Hypothalamus (tissue), 51 donors: Measurements from ENCODE around the gene CLIC3.
A peak's percentile ranks its signal among the peaks of the same experiment; 100 is the strongest.
"Not testable (repeated sequence)": the region's sequence is repeated elsewhere in the genome, so short reads cannot be mapped to it uniquely, and the experiment has no call there.

ENCODE experiments used
- DNase-seq, 51 donors: peaks; one replicate each; lab custom pipeline; 2025; lab: John Stamatoyannopoulos, UW

Gene CLIC3, protein sequence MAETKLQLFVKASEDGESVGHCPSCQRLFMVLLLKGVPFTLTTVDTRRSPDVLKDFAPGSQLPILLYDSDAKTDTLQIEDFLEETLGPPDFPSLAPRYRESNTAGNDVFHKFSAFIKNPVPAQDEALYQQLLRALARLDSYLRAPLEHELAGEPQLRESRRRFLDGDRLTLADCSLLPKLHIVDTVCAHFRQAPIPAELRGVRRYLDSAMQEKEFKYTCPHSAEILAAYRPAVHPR

DNA sequence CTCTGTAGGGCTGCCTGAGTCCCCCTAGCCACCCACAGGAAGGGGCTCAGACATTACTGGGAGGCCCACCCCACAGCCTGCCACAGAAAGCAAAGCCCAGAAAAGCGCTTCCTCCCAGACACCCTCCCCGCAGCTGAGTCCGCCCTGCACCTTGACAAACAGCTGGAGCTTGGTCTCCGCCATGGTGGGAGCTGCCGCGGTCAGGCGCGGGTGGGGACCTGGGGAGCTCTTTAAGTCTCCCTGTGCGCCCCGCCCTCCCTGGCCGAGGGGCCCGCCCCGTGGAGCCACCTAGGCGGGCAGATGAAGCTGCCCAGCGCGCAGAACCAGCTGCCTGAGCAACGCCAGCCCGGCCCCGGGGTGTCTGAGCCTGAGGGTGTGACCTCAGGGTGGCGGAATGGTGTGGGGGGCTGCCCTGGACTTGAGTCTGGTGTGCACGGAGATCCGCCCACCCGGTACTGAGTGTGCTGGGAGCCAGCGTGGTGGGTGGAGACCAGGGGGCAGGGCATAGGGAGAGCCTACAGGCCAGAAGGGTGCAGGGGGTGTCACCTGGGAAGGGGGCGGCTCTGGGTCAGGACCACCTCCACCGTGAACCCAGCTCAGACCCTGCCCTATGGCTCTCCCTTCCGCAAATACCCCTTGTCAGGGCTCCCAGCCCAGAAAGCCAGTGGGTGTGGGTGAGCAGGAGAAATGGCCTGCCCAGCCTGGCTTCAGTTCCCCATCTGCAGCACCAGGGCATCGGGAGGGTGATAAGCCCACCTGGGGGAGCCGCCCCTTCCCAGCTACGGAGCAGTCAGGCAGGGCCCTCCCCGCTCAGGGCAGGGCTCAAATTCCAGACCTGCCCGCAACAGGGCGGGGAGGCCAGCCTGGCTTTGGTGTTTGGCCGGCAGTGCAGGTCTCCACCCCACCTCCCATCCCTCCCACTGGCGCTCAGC, at the start of gene CLIC3:
Gene CLIC3 (minus strand): TSS at position 208 of the 932 bp plus-strand sequence. CDS start 25 bp downstream, at position 183.
- no peak for DNase-seq

GRCh38 chr9:137045294-137046087, 49.1 kb upstream of the CLIC3 start:
- DNase-seq, result peak in 11 of 51 donors; percentile 11 to 49 (median 29)

GRCh38 chr9:137044502-137045177, 48.3 kb upstream of the CLIC3 start:
- peak in 20 of 51 donors; percentile 19 to 63 (median 42) for DNase-seq

DNA sequence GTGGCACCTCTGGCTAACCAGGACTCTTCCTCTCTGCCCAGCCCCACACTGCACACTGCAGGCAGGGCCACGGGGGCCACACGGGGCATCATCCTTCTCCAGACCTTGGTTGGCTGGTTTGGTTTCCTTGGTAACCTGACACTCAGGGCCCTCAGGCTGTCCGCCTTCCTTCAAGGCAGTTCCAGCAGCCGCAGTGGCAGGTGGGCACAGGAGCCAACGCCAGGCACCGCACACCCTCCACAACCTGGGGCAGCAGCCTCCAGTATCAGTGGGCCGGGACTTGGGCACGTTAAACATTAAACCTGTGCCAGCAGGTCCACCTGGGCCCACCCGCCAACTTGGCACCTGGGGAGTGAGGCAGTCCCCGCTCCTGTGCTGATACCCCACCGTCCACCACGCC, 47.7 kb upstream of the CLIC3 start:
- DNase-seq, result no peak

DNA sequence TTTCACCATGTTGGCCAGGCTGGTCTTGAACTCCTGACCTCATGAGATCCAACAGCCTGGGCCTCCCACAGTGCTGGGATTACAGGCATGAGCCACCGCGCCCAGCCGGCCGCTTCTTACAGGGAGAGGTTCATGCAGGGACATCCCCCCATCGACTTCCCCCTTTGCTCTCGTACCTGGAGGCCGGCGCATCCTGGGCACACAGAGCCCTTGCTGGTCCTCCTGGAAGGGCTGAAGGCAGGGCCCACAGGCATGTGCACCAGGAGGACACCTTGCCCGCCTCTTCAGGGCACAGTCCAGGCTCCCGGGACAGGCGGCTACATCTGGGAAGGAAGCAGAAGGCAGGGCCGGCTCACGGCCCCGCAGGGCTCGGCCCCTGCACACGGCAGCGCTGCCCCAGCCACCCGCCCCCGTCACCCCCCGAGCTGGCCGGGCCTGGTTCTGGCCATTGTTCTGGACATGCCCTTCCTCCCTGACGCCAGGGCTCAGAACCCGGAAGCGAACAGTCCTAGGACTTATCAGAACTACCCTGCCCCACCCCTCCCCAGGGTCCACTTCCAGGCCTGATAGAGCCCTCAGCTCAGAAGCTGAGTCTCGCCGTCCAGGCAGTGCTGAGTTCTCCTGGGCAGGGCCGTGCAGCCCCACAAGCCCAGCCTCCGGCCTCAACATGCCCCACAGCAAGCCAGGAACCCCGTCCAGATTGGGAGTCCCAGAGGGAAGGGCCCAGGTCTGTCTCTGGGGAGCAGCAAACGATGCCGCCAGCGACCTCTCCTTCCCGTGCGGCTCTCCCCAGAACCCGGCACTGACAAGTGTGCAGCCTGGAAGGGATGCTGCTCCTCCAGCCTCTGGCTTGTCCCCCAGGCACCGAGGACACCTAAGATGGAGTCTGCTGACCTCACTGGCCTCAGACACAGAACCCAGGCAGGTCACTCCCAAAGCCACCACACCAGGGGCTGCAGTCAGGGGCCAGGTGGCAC, 46.7 kb upstream of the CLIC3 start:
- DNase-seq, result no peak

DNA sequence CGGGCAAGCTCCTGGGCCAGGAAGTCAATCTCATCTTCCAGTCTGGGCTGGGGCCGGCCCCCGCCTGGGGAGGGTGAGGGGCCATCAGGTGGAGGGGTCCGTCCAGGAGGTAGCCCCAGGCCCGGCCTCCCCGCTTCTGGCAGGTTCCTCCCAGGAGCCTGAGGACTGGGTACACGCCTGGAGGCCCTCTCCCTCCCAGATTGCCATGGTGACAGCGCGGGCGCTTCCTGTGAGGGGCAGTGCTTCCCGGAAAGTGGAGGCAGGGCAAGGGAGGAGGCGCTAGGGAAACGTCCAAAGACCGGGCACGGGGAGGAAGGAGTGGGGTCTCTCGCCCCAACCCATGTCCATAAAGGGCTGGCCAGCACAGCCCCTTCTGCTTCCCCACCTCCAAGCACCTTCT, 44.8 kb upstream of the CLIC3 start:
- DNase-seq, result peak in 1 of 51 donors; percentile 14

DNA sequence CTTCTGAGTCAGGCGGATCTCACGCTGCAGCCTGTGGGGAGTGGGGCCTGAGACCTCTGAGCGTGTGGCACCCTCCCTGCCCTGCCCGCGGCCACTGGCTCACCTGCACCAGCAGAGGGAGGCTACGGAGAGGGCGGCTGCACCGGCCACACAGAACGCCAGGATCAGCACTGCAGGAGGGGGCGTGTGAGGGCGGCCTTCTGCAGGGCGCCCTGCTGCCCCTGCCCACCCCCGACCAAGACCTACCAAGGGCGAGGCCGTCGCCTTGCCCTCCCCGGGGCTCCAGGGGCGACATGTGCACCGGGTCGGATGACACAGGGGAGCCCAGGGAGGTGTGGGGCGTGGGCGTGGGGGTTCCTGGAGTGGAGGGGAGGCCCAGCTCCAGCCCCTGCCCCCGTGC, 44.2 kb upstream of the CLIC3 start:
- DNase-seq, result no peak

GRCh38 chr9:137039611-137040366, 43.4 kb upstream of the CLIC3 start:
- DNase-seq, result no peak

DNA sequence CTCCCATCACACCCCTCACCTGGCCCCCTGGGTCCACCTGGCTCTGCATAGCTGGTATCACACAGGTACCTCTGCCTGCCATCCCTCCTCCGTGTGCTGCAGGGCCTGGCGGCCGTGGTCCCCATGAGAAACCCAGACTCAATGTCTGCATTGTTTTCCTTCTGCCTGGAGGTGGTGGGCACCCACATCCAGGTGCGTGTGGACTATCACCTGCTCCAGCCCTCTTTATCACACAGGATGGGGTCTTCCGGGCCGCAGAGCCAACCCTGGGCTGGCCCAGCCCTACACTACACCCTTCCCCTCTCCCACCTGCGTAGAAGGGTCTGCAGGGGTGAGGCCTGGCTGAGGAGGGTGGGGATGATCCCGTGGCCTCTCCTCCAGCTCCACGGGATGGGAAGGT, 42.5 kb upstream of the CLIC3 start:
- no peak for DNase-seq

DNA sequence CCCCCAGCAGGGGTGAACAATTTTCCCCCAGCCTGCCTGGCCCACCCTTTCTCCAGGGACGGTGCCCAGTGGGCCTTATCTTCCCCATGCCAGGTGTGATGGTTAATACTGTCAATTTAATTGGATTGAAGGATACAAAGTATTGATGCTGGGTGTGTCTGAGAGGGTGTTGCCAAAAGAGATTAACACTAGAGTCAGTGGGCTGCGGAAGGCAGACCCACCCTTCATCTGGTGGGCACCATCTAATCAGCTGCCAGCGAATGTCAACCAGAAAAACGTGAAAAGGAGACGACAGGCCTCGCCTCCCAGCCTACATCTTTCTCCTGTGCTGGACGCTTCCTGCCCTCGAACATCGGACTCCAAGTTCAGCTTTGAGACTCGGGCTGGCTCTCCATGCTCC, 41.1 kb upstream of the CLIC3 start:
- DNase-seq, result no peak

GRCh38 chr9:137037035-137037434, 40.7 kb upstream of the CLIC3 start:
- DNase-seq, result no peak

- no peak for DNase-seq
Observed at GRCh38 chr9:137035937-137036336, 39.6 kb upstream of the CLIC3 start.

DNA sequence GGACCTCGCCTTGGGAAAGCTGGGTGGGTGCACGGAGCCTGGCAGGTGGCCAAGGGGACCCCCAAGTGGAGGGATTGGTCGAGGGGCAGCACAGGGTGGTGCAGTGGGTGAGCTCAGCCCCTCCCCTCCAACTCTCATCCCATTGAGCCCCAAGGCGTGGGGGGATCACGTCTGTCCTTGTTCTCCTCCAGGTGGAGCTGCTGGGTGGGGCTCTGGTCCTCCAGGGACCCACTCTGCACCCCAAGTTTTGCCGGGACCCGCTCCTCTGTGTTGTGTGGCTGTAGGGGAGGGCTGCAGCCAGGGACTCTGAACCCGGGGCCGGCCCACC, 39.1 kb upstream of the CLIC3 start:
- no peak for DNase-seq

DNA sequence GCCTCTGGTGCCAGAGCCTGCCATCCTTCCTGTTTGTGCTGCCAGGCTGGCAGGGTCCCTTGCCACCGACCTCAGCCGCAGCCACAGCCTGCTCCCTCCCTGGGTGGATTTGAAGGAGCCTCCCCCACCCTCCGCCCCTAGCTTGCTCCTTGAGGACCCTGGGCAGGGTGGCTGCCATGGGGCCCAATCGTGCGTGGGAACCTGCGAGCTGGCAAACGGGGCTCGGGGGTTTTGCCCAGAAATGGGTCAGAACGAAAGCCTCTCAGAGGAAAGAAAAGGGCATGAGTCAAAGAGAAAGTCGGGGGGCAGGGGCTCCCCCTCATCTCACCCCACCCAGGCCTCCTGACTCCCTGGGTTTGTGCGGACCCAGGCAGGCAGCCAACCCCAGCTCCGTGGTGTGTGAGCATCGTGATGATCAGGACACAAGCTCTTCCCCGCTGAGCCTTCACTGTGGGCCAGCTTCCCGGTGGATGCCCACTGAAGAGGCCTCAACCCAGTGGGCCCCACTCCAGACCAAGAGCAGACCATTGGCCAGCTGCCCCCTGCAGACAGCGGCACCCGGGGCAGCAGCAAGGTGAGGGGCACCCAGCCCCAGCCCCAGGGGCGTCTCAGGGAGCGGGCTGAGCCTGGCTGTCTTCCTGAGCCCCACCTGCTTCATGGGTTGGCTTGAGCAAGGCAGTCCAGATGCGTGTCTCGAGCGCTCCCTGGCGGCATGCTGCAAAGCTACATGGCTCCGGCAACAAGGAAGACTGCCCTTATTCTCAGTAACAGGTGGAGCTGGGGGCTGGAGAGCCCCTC, 38.5 kb upstream of the CLIC3 start:
- peak in 49 of 51 donors; percentile 20 to 90 (median 75) for DNase-seq

- no peak for DNase-seq
Observed at GRCh38 chr9:137034039-137034708, 37.8 kb upstream of the CLIC3 start.

DNA sequence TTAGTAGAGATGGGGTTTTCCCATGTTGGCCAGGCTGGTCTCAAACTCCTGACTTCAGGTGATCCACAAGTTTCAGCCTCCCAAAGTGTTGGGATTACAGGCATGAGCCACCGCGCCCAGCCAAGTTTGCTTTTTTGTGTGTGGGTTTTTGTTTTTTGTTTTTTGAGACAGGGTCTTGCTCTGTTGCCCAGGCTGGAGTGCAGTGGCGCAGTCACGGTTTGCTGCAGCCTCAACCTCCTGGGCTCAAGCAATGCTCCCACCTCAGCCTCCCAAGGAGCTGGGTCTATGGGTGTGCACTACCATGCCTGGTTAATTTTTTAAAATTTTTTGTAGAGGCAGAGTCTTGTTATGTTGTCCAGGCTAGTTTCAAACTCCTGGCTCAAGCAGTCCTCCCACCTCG, 37.1 kb upstream of the CLIC3 start:
- DNase-seq, result not testable (repeated sequence)

DNA sequence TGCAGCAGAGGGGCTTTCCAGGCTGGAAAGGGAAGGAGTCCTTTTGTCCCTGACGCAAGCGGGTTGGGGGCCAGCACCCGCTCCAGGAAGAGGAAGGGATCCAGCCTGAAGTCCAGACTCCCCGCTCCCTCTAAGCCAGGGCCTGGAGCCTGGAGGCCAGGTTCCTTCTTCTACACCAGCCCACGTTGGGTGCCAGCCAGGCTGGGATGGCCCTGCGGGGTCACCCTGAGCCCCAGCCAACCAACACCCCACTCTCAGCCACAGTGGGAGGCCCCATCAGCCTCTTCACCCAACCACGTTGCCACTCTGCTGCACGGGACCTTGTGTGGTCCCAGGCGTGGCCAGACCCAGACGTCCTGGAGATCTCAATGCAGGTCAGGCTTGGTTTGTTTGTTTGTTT, 36.5 kb upstream of the CLIC3 start:
- DNase-seq, result no peak
